ENCODE results near the gene STMND1.

GRCh38 chr6:17081273-17081672, 20.6 kb upstream of the STMND1 start:
- no peak for TF ChIP-seq CTCF (IDR thresholded peaks at IDR 0.05; ENCODE audit: poor library complexity, severe bottlenecking)
- no peak for TF ChIP-seq EZH2 (IDR thresholded peaks at IDR 0.05; ENCODE audit: borderline replicate concordance, insufficient read depth, low read length, poor library complexity, severe bottlenecking)
- no peak for TF ChIP-seq TAF1 (IDR thresholded peaks at IDR 0.05; ENCODE audit: low read depth)
- no peak for TF ChIP-seq SMC3 (conservative IDR thresholded peaks at IDR 0.05; ENCODE audit: poor library complexity)

Measured in neural cell (in vitro differentiated cells).